Midbrain (tissue), 1 donor: ENCODE data around the gene ALPI.

ENCODE experiments used
- DNase-seq: peaks from one replicate; lab custom pipeline; 2025; lab: John Stamatoyannopoulos, UW

The ALPI gene

GRCh38 chr2:232460171-232460570 lies 4.2 kb downstream of the ALPI start:
- no peak for DNase-seq

GRCh38 chr2:232463701-232464543 lies 8.0 kb downstream of the ALPI start:
- no peak for DNase-seq

GRCh38 chr2:232464544-232464885 lies 8.6 kb downstream of the ALPI start:
- no peak for DNase-seq

- no peak for DNase-seq
These were observed 9.1 kb downstream of the ALPI start for GRCh38 chr2:232465061-232465460.

GRCh38 chr2:232466221-232466620 lies 10.3 kb downstream of the ALPI start:
- DNase-seq = no peak

GRCh38 chr2:232473467-232473890 lies 17.5 kb downstream of the ALPI start:
- no peak for DNase-seq

- no peak for DNase-seq
These were observed 20.1 kb downstream of the ALPI start for GRCh38 chr2:232476045-232476444.

- no peak for DNase-seq
These were observed 20.8 kb downstream of the ALPI start for GRCh38 chr2:232476791-232477190.

- no peak for DNase-seq
These were observed 22.0 kb downstream of the ALPI start for GRCh38 chr2:232477751-232478510.

GRCh38 chr2:232478571-232479340 lies 22.8 kb downstream of the ALPI start:
- DNase-seq = no peak

- no peak for DNase-seq
These were observed 23.6 kb downstream of the ALPI start for GRCh38 chr2:232479341-232480200.

GRCh38 chr2:232480201-232481190 lies 24.5 kb downstream of the ALPI start:
- DNase-seq = no peak

- no peak for DNase-seq
These were observed 25.6 kb downstream of the ALPI start for GRCh38 chr2:232481322-232482140.

- no peak for DNase-seq
These were observed 26.6 kb downstream of the ALPI start for GRCh38 chr2:232482301-232483238.

GRCh38 chr2:232483311-232483922 lies 27.5 kb downstream of the ALPI start:
- no peak for DNase-seq

- no peak for DNase-seq
These were observed 28.1 kb downstream of the ALPI start for GRCh38 chr2:232483923-232484627.
